Activated CD4-positive, alpha-beta T cell treated with anti-CD3 and anti-CD28 coated beads for 36 hours (primary cell): ENCODE data around the gene ZRANB1. TPM values are rescaled to one million over a fixed set of nuclear protein-coding genes. Genes with fewer than 3 reads are reported as not detected.

Experiments used
- ATAC-seq: fragments of 200-7000 bp; cut with Tn5 transposase; one replicate; pipeline ENCODE4 v1.10.0; 2021; ENCODE audit warnings: mild to moderate bottlenecking, moderate library complexity
- CTCF ChIA-PET: fragments of 350-600 bp; sonication (Branson Sonifier 250); formaldehyde crosslinking; loops from one replicate; lab custom pipeline; 2021; ENCODE audit warnings: antibody characterized with exemption; lab: Charles Lee
- POLR2A ChIA-PET: fragments of 350-600 bp; sonication (Branson Sonifier 250); formaldehyde crosslinking; loops from one replicate; lab custom pipeline; 2021; ENCODE audit warnings: antibody characterized with exemption, inconsistent platforms; lab: Charles Lee
- DNase-seq: peaks from one replicate; pipeline ENCODE4 v3.0.0-alpha.2; 2020
- H3K27ac Mint-ChIP-seq: one replicate; pipeline ENCODE4 v1.8.0; 2021; ENCODE audit warnings: mixed read lengths
- H3K27me3 Mint-ChIP-seq: one replicate; pipeline ENCODE4 v1.8.0; 2021; ENCODE audit warnings: mixed read lengths
- H3K36me3 Mint-ChIP-seq: one replicate; pipeline ENCODE4 v1.8.0; 2021; ENCODE audit warnings: low read depth, mixed read lengths
- H3K4me1 Mint-ChIP-seq: one replicate; pipeline ENCODE4 v1.8.0; 2021; ENCODE audit warnings: mixed read lengths
- H3K4me3 Mint-ChIP-seq: one replicate; pipeline ENCODE4 v1.8.0; 2021; ENCODE audit warnings: mild to moderate bottlenecking, moderate library complexity, mixed read lengths
- H3K9me3 Mint-ChIP-seq: one replicate; pipeline ENCODE4 v1.8.0; 2021; ENCODE audit warnings: low read depth, mixed read lengths
- intact Hi-C, 2 experiments: fragments of 100-400 bp; cut with DNase I in 1 of 2; cut with micrococcal nuclease in 1 of 2; formaldehyde crosslinking; loops; one replicate each; pipeline versions ENCODE4 v1.14.2 to v1.15.1; 2022 to 2024; cut with DNase I, micrococcal nuclease
- total RNA-seq, 2 experiments: library from RNA; stranded (reverse); gene quantifications; one replicate each; pipeline ENCODE4 v1.2.3, GENCODE V29; 2021

ZRANB1 gene
- total RNA-seq: 10 to 100 TPM in 1 of 2 experiments, 1 to 10 TPM in 1; 8.4 to 10.4 TPM

DNA sequence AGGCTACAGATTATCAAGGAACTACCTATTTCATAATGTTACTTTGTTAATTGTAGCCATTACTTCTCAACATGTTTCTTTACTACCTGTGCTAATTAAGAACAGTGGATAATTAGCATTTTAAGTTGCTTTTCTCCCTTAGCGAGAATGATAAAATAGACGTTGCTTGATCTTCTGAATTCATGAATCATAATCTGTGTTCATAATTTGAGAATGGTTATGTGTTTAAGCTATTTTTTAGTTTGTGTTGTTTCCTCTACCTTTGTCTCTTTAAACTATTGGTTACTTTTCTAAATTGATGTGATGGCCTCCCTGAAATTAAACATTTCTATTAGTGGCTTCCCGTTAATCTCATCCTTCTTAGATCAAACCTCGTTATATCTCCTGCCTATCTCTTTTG is at the start of gene ZRANB1:
Gene ZRANB1, plus strand, starts transcription at position 301 of the 400 bp plus-strand sequence. CDS start 371 bp downstream, outside the sequence.
- H3K4me1 Mint-ChIP-seq: peaks cover 46% of the 10 kb centered on the region
- DNase-seq (no peak), ATAC-seq (no peak)
- peak within 1 kb of the TSS; percentile 15 for H3K27ac Mint-ChIP-seq
- CTCF ChIA-PET: no interaction called here
- no peaks in the 10 kb centered on the region for H3K27me3 Mint-ChIP-seq
- H3K4me3 Mint-ChIP-seq: no peak within 1 kb of the TSS
- no peaks in the 10 kb centered on the region for H3K9me3 Mint-ChIP-seq
- intact Hi-C loops: loop anchor here in 1 of 2 experiments (2.0 kb wide), 1 partner anchor 21 kb away; no protein-coding TSS in a partner anchor
- H3K36me3 Mint-ChIP-seq: peaks cover 24% of the 10 kb centered on the region
- POLR2A ChIA-PET: no interaction called here

DNA sequence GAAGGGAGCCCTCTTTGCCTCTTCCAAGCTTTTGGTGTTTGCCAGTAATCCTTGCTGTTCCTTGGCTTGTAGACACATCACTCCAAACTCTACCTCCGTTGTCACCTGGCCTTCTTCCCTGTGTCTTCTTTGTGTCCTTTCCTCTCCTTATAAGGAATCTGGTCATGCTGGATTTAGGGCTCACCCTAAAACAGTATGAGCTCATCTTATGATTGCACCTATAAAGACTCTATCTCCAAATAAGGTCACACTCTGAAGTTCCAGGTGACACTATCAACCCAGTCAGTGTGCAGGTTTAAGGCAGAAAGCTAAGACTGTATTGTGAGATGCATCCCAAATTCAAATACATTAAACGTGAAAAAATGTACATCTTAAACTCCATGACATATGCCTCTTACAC is 49.0 kb upstream of the ZRANB1 start:
- Mint-ChIP-seq H3K27me3 (no peaks in the 10 kb centered on the region), H3K4me1 (no peaks in the 10 kb centered on the region), H3K27ac (no peak overlapping the region), H3K9me3 (no peaks in the 10 kb centered on the region), H3K4me3 (no peak overlapping the region), H3K36me3 (no peaks in the 10 kb centered on the region)
- intact Hi-C loops: no loop called here
- ATAC-seq (no peak), DNase-seq (no peak)
- CTCF ChIA-PET: no interaction called here
- POLR2A ChIA-PET: no interaction called here

DNA sequence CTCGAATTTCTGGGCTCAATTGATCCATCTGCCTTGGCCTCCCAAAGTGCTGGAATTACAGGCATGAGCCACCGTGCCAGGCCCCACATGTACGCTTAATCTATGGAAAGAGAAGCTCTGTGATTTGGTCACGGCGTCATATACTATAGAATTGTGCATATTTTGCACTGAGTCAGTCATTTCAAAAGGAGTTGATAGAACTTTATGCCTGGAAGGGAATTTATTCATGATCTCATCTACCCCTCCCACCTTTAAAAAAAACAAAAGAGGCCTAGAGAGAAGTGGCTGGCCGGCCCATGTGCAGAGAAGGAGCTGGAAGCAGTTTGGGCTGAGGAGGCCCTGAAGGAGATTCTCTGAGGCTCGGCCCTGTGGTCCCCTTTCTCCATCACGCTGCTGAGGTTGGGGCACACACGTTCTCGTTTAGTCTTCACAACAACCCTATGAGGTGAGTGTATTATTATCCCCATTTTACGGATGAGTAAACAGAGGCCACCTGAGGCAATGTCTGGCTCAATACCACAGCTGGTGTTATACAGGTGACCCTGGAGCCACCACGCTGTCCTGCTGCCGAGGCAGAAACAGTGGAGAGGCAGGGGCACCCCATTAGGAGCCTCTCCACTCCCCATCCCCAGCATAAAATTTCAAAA is 47.2 kb upstream of the ZRANB1 start:
- H3K36me3 Mint-ChIP-seq: no peaks in the 10 kb centered on the region
- intact Hi-C loops: no loop called here
- no peak overlapping the region for H3K27ac Mint-ChIP-seq
- CTCF ChIA-PET: interaction anchor here (0.6 to 1.1 kb wide), 2 partner anchors 13 to 62 kb away, joined by 3 read pairs; no protein-coding TSS in a partner anchor
- H3K27me3 Mint-ChIP-seq: peaks cover 3% of the 10 kb centered on the region
- no peak for DNase-seq
- H3K9me3 Mint-ChIP-seq: no peaks in the 10 kb centered on the region
- POLR2A ChIA-PET: no interaction called here
- no peak overlapping the region for H3K4me3 Mint-ChIP-seq
- no peak for ATAC-seq
- H3K4me1 Mint-ChIP-seq: no peaks in the 10 kb centered on the region

- intact Hi-C loops: no loop called here
- CTCF ChIA-PET: interaction anchor here (0.6 kb wide), 1 partner anchor 449 kb away, joined by 3 read pairs; no protein-coding TSS in a partner anchor
- Mint-ChIP-seq H3K27ac (no peak overlapping the region), H3K4me3 (no peak overlapping the region), H3K9me3 (no peaks in the 10 kb centered on the region), H3K27me3 (peaks cover 6% of the 10 kb centered on the region), H3K36me3 (no peaks in the 10 kb centered on the region), H3K4me1 (no peaks in the 10 kb centered on the region)
- DNase-seq (no peak), ATAC-seq (no peak)
- POLR2A ChIA-PET: no interaction called here
Measured at GRCh38 chr10:124896751-124897150, 45.2 kb upstream of the ZRANB1 start.

DNA sequence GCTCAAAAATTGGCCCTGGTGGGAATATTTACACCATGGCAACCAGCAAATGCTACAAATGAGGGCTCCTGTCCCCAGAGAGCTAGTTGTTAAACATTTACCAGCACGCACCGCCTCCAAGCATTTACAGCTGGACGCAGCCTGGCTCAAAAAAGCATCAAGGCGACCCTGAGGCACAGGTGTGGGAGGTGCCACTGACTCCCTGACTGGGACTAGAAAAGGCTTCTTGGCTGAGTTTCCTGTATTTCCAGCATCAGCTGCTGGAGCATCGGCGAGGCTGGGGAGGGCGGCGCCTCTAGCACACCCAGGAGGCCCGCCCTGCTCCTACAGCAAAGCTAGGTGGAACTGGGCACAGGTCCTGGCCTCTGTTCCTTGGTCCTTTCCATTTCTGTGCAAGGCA is 43.5 kb upstream of the ZRANB1 start:
- Mint-ChIP-seq H3K4me1 (no peaks in the 10 kb centered on the region), H3K4me3 (no peak overlapping the region), H3K27me3 (peaks cover 6% of the 10 kb centered on the region), H3K36me3 (no peaks in the 10 kb centered on the region), H3K27ac (no peak overlapping the region), H3K9me3 (no peaks in the 10 kb centered on the region)
- ChIA-PET POLR2A (no interaction called here), CTCF (interaction anchor here (0.7 to 0.8 kb wide), 2 partner anchors 77 to 368 kb away, joined by 3 read pairs; no protein-coding TSS in a partner anchor)
- intact Hi-C loops: no loop called here
- ATAC-seq (no peak), DNase-seq (no peak)

GRCh38 chr10:124899151-124899550 is 42.8 kb upstream of the ZRANB1 start:
- ChIA-PET POLR2A (no interaction called here), CTCF (no interaction called here)
- Mint-ChIP-seq H3K27me3 (peaks cover 6% of the 10 kb centered on the region), H3K27ac (no peak overlapping the region), H3K4me3 (no peak overlapping the region), H3K36me3 (no peaks in the 10 kb centered on the region), H3K9me3 (no peaks in the 10 kb centered on the region), H3K4me1 (no peaks in the 10 kb centered on the region)
- intact Hi-C loops: no loop called here
- DNase-seq (no peak), ATAC-seq (no peak)

GRCh38 chr10:124902462-124902861 is 39.5 kb upstream of the ZRANB1 start:
- Mint-ChIP-seq H3K4me1 (no peaks in the 10 kb centered on the region), H3K36me3 (no peaks in the 10 kb centered on the region), H3K4me3 (no peak overlapping the region), H3K27me3 (peaks cover 6% of the 10 kb centered on the region), H3K9me3 (no peaks in the 10 kb centered on the region), H3K27ac (no peak overlapping the region)
- DNase-seq (no peak), ATAC-seq (no peak)
- intact Hi-C loops: no loop called here
- CTCF ChIA-PET: interaction anchor here (0.5 kb wide), 1 partner anchor 32 kb away, joined by 3 read pairs; no protein-coding TSS in a partner anchor
- POLR2A ChIA-PET: no interaction called here

DNA sequence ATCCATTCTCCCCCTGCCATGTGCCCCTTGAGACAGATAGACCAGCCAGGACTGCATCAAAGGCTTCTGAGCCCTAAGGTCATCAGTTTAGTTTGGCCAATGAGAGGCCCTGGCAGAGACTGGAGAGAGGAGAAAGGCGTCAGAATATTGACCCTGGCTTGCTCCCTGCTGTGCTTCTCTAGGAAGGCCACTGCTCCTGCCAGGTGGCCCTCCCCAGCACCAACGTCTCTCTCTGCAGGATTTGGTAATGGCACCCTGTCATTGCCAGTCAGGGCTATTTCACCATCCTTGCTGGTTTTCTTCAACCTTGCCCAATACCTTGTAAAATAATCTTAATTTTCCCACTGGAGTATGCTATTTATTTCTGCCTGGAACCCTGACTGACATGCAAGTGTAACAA is 38.8 kb upstream of the ZRANB1 start:
- no peaks in the 10 kb centered on the region for H3K9me3 Mint-ChIP-seq
- ATAC-seq: no peak
- no peak overlapping the region for H3K4me3 Mint-ChIP-seq
- POLR2A ChIA-PET: no interaction called here
- CTCF ChIA-PET: no interaction called here
- no peaks in the 10 kb centered on the region for H3K36me3 Mint-ChIP-seq
- peaks cover 6% of the 10 kb centered on the region for H3K27me3 Mint-ChIP-seq
- H3K4me1 Mint-ChIP-seq: no peaks in the 10 kb centered on the region
- no peak overlapping the region for H3K27ac Mint-ChIP-seq
- DNase-seq: no peak
- intact Hi-C loops: no loop called here

GRCh38 chr10:124904796-124905195 is 37.1 kb upstream of the ZRANB1 start:
- no peaks in the 10 kb centered on the region for H3K36me3 Mint-ChIP-seq
- H3K27ac Mint-ChIP-seq: no peak overlapping the region
- H3K9me3 Mint-ChIP-seq: no peaks in the 10 kb centered on the region
- DNase-seq (no peak), ATAC-seq (no peak)
- ChIA-PET POLR2A (no interaction called here), CTCF (no interaction called here)
- intact Hi-C loops: no loop called here
- no peaks in the 10 kb centered on the region for H3K4me1 Mint-ChIP-seq
- H3K27me3 Mint-ChIP-seq: peaks cover 2% of the 10 kb centered on the region
- no peak overlapping the region for H3K4me3 Mint-ChIP-seq

GRCh38 chr10:124906551-124907001 is 35.3 kb upstream of the ZRANB1 start:
- Mint-ChIP-seq H3K27ac (no peak overlapping the region), H3K4me1 (no peaks in the 10 kb centered on the region), H3K4me3 (no peak overlapping the region), H3K36me3 (no peaks in the 10 kb centered on the region), H3K27me3 (no peaks in the 10 kb centered on the region), H3K9me3 (no peaks in the 10 kb centered on the region)
- POLR2A ChIA-PET: no interaction called here
- DNase-seq (no peak), ATAC-seq (no peak)
- intact Hi-C loops: no loop called here
- CTCF ChIA-PET: no interaction called here

DNA sequence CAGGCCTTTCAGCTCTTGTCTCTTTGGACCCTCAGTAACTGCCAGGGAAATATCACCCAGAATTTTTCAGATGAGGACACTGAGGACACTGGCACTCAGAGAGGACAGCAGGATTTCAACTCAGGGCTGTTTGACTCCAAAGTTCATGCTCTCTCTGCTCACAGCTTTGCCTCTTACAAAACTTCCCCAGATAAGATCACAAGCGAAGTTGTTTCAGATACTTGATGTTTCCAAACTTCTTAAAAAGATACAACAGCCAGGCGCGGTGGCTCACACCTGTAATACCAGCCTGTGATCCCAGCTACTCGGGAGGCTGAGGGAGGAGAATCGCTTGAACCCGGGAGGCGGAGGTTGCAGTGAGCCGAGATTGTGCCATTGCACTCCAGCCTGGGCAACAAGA is 32.4 kb upstream of the ZRANB1 start:
- peaks cover 5% of the 10 kb centered on the region for H3K4me1 Mint-ChIP-seq
- H3K36me3 Mint-ChIP-seq: no peaks in the 10 kb centered on the region
- no peak overlapping the region for H3K27ac Mint-ChIP-seq
- H3K9me3 Mint-ChIP-seq: no peaks in the 10 kb centered on the region
- no peak for DNase-seq
- H3K4me3 Mint-ChIP-seq: no peak overlapping the region
- ATAC-seq: no peak
- POLR2A ChIA-PET: no interaction called here
- intact Hi-C loops: no loop called here
- CTCF ChIA-PET: no interaction called here
- peaks cover 1% of the 10 kb centered on the region for H3K27me3 Mint-ChIP-seq
